Smooth muscle cell of the umbilical artery (primary cell): Measurements from ENCODE around the gene LRRN2. TPM values are rescaled to one million over a fixed set of nuclear protein-coding genes. Genes with fewer than 3 reads are reported as not detected.

Experiments
- total RNA-seq: library from RNA; depleted of rRNA; stranded (reverse); fragments of >200 nt; gene quantifications from 2 replicates; pipeline ENCODE4 v1.2.3, GENCODE V29; 2014

Gene LRRN2
- not detected in 2 replicates for total RNA-seq

DNA sequence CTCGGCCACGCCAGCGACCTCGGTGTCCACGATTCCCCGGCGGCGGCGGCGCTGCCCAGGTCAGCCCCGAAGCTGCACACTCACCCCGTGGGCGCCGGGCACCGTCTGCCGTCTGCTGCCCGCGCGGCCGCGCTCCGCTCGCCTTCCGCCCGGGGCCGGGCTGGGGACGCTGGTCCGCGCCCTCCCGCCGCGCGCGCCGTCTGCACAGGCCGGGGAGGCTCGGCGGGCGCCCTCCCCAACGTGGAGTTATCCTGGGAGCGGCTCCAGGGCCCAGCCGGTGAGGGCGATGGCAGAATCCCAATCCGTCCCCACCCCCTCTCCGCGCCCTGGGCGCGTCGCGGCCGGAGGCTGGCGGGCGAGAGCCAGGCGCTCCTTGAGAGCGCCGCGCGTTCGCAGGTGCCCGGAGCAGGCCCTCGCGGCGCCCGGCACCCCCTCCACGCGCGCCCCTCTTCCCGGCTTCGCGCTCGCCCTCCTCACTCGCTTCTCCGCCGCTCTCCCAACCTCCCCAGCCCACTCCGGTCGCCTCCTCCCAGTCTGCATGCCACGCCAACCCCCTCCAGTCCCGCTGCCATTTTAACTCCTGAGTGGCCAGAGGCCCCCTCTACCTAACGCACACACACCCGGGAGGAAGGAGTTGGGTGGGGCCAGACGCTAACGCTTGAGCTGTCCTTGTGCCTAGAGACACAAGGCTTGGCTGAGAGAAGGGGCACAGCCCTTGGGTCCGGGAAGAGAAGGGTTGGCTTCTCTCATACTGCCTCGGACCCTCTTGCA, at the start of gene LRRN2:
Gene LRRN2, minus strand, starts transcription at position 503 of the 771 bp plus-strand sequence. CDS start 65,746 bp downstream, outside the sequence.

Other genes starting within 250 kb of the LRRN2 start
- gene PIK3C2B, start 190.9 kb downstream of the LRRN2 start, total RNA-seq = 2.1 and 2.3 TPM in 2 replicates
- gene MDM4, start 169.3 kb downstream of the LRRN2 start, total RNA-seq = 28.2 and 35.2 TPM in 2 replicates
- gene NFASC, start 185.1 kb upstream of the LRRN2 start, total RNA-seq = 10.1 and 35.9 TPM in 2 replicates